Left forelimb (tissue), 1 donor: ENCODE data around the gene CEMIP.

Experiments used
- DNase-seq: peaks from one replicate; pipeline ENCODE4 v3.0.0-alpha.2; 2018; ENCODE audit warnings: low spot score

CEMIP gene

GRCh38 chr15:80891006-80891405 is 111.8 kb downstream of the CEMIP start:
- no peak for DNase-seq

- DNase-seq: no peak
Measured at GRCh38 chr15:80892414-80892813, 113.2 kb downstream of the CEMIP start.

GRCh38 chr15:80893777-80894176 is 114.6 kb downstream of the CEMIP start:
- DNase-seq: peak; percentile 73

GRCh38 chr15:80895091-80895490 is 115.9 kb downstream of the CEMIP start:
- no peak for DNase-seq

- no peak for DNase-seq
Measured at GRCh38 chr15:80895965-80896364, 116.8 kb downstream of the CEMIP start.

GRCh38 chr15:80898040-80898439 is 118.9 kb downstream of the CEMIP start:
- DNase-seq: no peak

GRCh38 chr15:80902298-80902801 is 123.2 kb downstream of the CEMIP start:
- no peak for DNase-seq

GRCh38 chr15:80904998-80905397 is 125.8 kb downstream of the CEMIP start:
- no peak for DNase-seq

- no peak for DNase-seq
Measured at GRCh38 chr15:80906159-80906766, 127.1 kb downstream of the CEMIP start.

GRCh38 chr15:80911821-80912220 is 132.7 kb downstream of the CEMIP start:
- DNase-seq: no peak

- no peak for DNase-seq
Measured at GRCh38 chr15:80912673-80913072, 133.5 kb downstream of the CEMIP start.

- no peak for DNase-seq
Measured at GRCh38 chr15:80913541-80913940, 134.4 kb downstream of the CEMIP start.

GRCh38 chr15:80915472-80915871 is 136.3 kb downstream of the CEMIP start:
- DNase-seq: no peak

GRCh38 chr15:80916056-80916455 is 136.9 kb downstream of the CEMIP start:
- DNase-seq: no peak

- no peak for DNase-seq
Measured at GRCh38 chr15:80918196-80918783, 139.1 kb downstream of the CEMIP start.

- DNase-seq: no peak
Measured at GRCh38 chr15:80920271-80920699, 141.1 kb downstream of the CEMIP start.

GRCh38 chr15:80921736-80922410 is 142.7 kb downstream of the CEMIP start:
- no peak for DNase-seq

GRCh38 chr15:80923668-80924067 is 144.5 kb downstream of the CEMIP start:
- DNase-seq: no peak

GRCh38 chr15:80924278-80924677 is 145.1 kb downstream of the CEMIP start:
- no peak for DNase-seq

- no peak for DNase-seq
Measured at GRCh38 chr15:80925597-80926059, 146.5 kb downstream of the CEMIP start.

GRCh38 chr15:80926126-80926525 is 147.0 kb downstream of the CEMIP start:
- DNase-seq: no peak

GRCh38 chr15:80929225-80929624 is 150.1 kb downstream of the CEMIP start:
- DNase-seq: no peak

GRCh38 chr15:80929689-80930088 is 150.5 kb downstream of the CEMIP start:
- no peak for DNase-seq
